GM12891 (cell line): ENCODE data around the gene PRLR.

Source experiments
- PAX5 ChIP-seq: IDR thresholded peaks from 2 replicates; pipeline ENCODE4 v1.6.1; 2011; ENCODE audit warnings: low read length, moderate library complexity, mild to moderate bottlenecking; ENCODE audit not compliant: insufficient read depth, severe bottlenecking
- POLR2A ChIP-seq: IDR thresholded peaks from 2 replicates; pipeline ENCODE4 v1.6.1; 2011; ENCODE audit warnings: low read depth, low read length, control low read depth
- POLR2AphosphoS5 ChIP-seq: IDR thresholded peaks from 2 replicates; pipeline ENCODE4 v1.6.1; 2011; ENCODE audit warnings: low read depth, low read length, control low read depth
- POU2F2 ChIP-seq: IDR thresholded peaks from 2 replicates; pipeline ENCODE4 v1.6.1; 2011; ENCODE audit warnings: low read depth, mild to moderate bottlenecking, control low read depth, low read length, moderate library complexity
- TAF1 ChIP-seq: IDR thresholded peaks from 2 replicates; pipeline ENCODE4 v1.6.1; 2011; ENCODE audit warnings: low read depth, low read length, control low read depth

DNA sequence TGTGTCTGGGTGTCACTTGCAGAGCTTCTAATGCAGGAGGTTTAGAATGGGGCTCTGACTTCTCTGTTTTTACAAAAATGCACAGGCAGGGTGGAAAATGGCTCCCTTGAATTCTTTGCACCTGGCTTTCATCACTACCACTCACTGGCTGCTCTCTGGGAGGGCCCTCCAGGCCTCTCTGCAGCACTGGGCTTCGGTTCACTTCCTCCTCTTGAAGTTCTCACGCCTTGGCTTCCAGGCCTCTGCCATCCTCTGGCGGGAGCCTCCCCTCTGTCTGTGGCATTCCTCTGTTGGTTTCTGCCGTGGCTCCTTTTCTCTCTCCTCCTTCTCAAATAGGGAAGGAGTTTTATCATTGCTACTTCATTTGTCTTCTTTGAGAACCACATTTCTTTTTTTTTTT is 2.8 kb upstream of the PRLR start:
- TF ChIP-seq POU2F2 (no peak), POLR2A (no peak), PAX5 (no peak), POLR2AphosphoS5 (no peak), TAF1 (no peak)
